Panc1 (cell line): ENCODE results near the gene SHMT1. TPM values are rescaled to one million over a fixed set of nuclear protein-coding genes. Genes with fewer than 3 reads are reported as not detected.

ENCODE experiments used
- ATAC-seq: fragments of 200-7000 bp; cut with Tn5 transposase; 2 replicates; pipeline ENCODE4 v1.9.1; 2020; ENCODE audit warnings: mild to moderate bottlenecking, moderate library complexity
- BruUV-seq: library from RNA; stranded (reverse); fragments of 400-500 nt; replicated peaks from 2 replicates; lab custom pipeline; 2021; lab: Mats Ljungman, UMichigan
- CTCF ChIA-PET: fragments of 300-600 bp; sonication (Branson Sonifier 250); formaldehyde crosslinking; loops from one replicate; lab custom pipeline; 2022; ENCODE audit warnings: antibody characterized with exemption; lab: Charles Lee
- POLR2A ChIA-PET: fragments of 300-600 bp; sonication (Branson Sonifier 250); formaldehyde crosslinking; loops from one replicate; lab custom pipeline; 2022; ENCODE audit warnings: antibody characterized with exemption; lab: Charles Lee
- DNase-seq: peaks from one replicate; pipeline ENCODE4 v3.0.0-alpha.2; 2010; ENCODE audit warnings: low read depth, low spot score
- H3K27ac ChIP-seq: 2 replicates; pipeline ENCODE4 v1.5.1; 2011; ENCODE audit warnings: mild to moderate bottlenecking, low read length, inconsistent platforms
- H3K27me3 ChIP-seq: fragments of 200-500 bp; sonication (Bioruptor generic); 2 replicates; pipeline ENCODE4 v1.6.0; 2014; ENCODE audit warnings: low read length, inconsistent platforms; ENCODE audit not compliant: control insufficient read depth, insufficient read depth
- H3K36me3 ChIP-seq: fragments of 200-500 bp; sonication (Bioruptor generic); 2 replicates; pipeline ENCODE4 v1.5.1; 2014; ENCODE audit warnings: inconsistent platforms, mild to moderate bottlenecking, low read length, moderate library complexity; ENCODE audit not compliant: control insufficient read depth, insufficient read depth
- H3K4me1 ChIP-seq: 2 replicates; pipeline ENCODE4 v1.5.1; 2011; ENCODE audit warnings: inconsistent platforms, mild to moderate bottlenecking, low read length, moderate library complexity; ENCODE audit not compliant: control insufficient read depth, insufficient read depth
- H3K4me3 ChIP-seq, 2 experiments: 2 replicates each; pipeline ENCODE4 v1.5.1; 2011 to 2012; ENCODE audit warnings: low read depth in 2 of 2, low read length in 2 of 2, mild to moderate bottlenecking in 2 of 2, inconsistent platforms in 1 of 2, moderate library complexity in 1 of 2
- H3K9me3 ChIP-seq: fragments of 200-500 bp; sonication (Bioruptor generic); 2 replicates; pipeline ENCODE4 v1.5.1; 2014; ENCODE audit warnings: low read depth, mild to moderate bottlenecking, inconsistent platforms, low read length, moderate library complexity; ENCODE audit not compliant: control insufficient read depth, insufficient read depth
- CTCF ChIP-seq: fragments of 450-650 bp; IDR thresholded peaks from 2 replicates; pipeline ENCODE4 v1.5.1; 2017; ENCODE audit warnings: mild to moderate bottlenecking
- POLR2AphosphoS5 ChIP-seq: IDR thresholded peaks from 2 replicates; pipeline ENCODE4 v1.6.1; 2012; ENCODE audit warnings: mild to moderate bottlenecking, low read depth, low read length, moderate library complexity
- REST ChIP-seq, 2 experiments: IDR thresholded peaks; 2 replicates each; pipeline ENCODE4 v1.6.1; 2011 to 2012; ENCODE audit warnings: low read depth in 2 of 2, control low read depth in 1 of 2, low read length in 1 of 2, mild to moderate bottlenecking in 1 of 2, moderate library complexity in 1 of 2; ENCODE audit not compliant: insufficient read depth in 1 of 2
- SIN3A ChIP-seq: IDR thresholded peaks from 2 replicates; pipeline ENCODE4 v1.6.1; 2012; ENCODE audit warnings: low read depth, mild to moderate bottlenecking, low read length, moderate library complexity, borderline replicate concordance; ENCODE audit not compliant: insufficient read depth
- TCF7L2 ChIP-seq: IDR thresholded peaks from 2 replicates; pipeline ENCODE4 v1.6.1; 2011; ENCODE audit warnings: mild to moderate bottlenecking, low read depth, low read length, inconsistent platforms
- in situ Hi-C: cut with HindIII; loops from 2 replicates; pipeline ENCODE4 v1.10.0; 2016; ENCODE audit warnings: low sequenced_read_pairs, low pct_unique_long_range_greater_than_20kb
- intact Hi-C: fragments of 100-400 bp; cut with micrococcal nuclease; formaldehyde crosslinking; loops from one replicate; pipeline ENCODE4 v1.10.0; 2022; ENCODE audit not compliant: unreplicated experiment
- total RNA-seq: library from RNA; stranded (reverse); gene quantifications from one replicate; pipeline ENCODE4 v1.2.1, GENCODE V29; 2021; ENCODE audit not compliant: unreplicated experiment

SHMT1 gene
- total RNA-seq, 1 experiment from 2014 or later = 21.7 TPM

DNA sequence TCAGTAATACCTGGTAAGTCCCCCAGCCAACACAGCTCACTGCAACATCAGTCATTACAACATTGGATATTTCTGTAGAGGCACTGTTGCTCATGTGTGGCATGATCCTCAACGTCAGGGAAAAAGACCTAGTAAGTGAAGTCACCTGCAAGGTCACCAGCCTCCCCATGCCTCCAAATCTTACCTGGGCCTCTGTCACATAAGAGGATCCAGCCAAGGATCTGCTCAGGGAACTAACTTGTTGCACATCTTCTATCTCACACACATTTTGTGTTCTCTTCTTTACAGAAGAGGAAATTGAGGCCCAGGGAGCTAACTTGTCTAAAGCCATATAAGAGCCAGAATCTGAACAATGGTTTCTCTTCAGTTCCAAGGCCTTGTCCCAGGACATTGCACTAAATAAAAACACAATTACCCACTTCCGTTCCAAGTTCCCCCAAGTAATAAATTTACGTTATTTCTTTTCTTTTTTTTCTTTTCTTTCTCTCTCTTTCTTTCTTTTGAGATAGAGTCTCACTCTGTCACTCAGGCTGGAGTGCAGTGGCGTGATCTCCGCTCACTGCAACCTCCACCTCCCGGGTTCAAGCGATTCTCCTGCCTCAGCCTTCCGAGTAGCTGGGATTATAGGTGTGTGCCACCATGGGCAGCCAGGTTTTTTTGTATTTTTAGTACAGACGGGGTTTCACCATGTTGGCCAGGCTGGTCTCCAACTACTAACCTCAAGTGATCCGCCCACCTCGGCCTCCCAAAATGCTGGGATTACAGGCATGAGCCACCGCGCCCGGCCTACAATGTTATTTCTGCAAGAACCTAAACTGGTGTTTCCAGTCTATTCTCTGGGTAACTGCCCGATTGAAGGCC lies 1.3 kb downstream of the SHMT1 start:
- no TSS peak for BruUV-seq
- DNase-seq (no peak), ATAC-seq (no peak)
- H3K27ac ChIP-seq = peak overlapping the region; percentile 72; the same call in 1 of the 2 replicates
- H3K4me1 ChIP-seq = peaks cover 7% of the 10 kb centered on the region; the same call in 1 of the 2 replicates
- ChIA-PET POLR2A (no interaction called here), CTCF (no interaction called here)
- in situ Hi-C loops (no loop called here), intact Hi-C loops (no loop called here)
- H3K27me3 ChIP-seq = no peaks in the 10 kb centered on the region
- H3K4me3 ChIP-seq = peak overlapping the region; percentile 73 to 79
- H3K36me3 ChIP-seq = no peaks in the 10 kb centered on the region
- H3K9me3 ChIP-seq = no peaks in the 10 kb centered on the region
- TF ChIP-seq POLR2AphosphoS5 = no peak
- no peak for TF ChIP-seq TCF7L2
- TF ChIP-seq REST (IDR thresholded peaks at IDR 0.05; ENCODE audit: insufficient read depth in 1 of 2, low read depth in 2 of 2, low read length in 1 of 2) = no peak
- TF ChIP-seq CTCF = no peak
- no peak for TF ChIP-seq SIN3A

- DNase-seq (no peak), ATAC-seq (no peak)
- in situ Hi-C loops = no loop called here
- intact Hi-C loops = no loop called here
- no TSS peak for BruUV-seq
- H3K4me3 ChIP-seq = no peak overlapping the region
- H3K4me1 ChIP-seq = peaks cover 7% of the 10 kb centered on the region; the same call in 1 of the 2 replicates
- H3K27me3 ChIP-seq = no peaks in the 10 kb centered on the region
- POLR2A ChIA-PET = no interaction called here
- TF ChIP-seq REST (IDR thresholded peaks at IDR 0.05; ENCODE audit: insufficient read depth in 1 of 2, low read depth in 2 of 2, low read length in 1 of 2) = no peak
- no peak for TF ChIP-seq POLR2AphosphoS5
- TF ChIP-seq CTCF = no peak
- no peak for TF ChIP-seq TCF7L2
- CTCF ChIA-PET = no interaction called here
- no peaks in the 10 kb centered on the region for H3K36me3 ChIP-seq
- H3K27ac ChIP-seq = no peak overlapping the region
- H3K9me3 ChIP-seq = no peaks in the 10 kb centered on the region
These were observed 2.8 kb downstream of the SHMT1 start for GRCh38 chr17:18360518-18360917.
